Karpas-422 (cell line): ENCODE results near the gene PPL. TPM values are rescaled to one million over a fixed set of nuclear protein-coding genes. Genes with fewer than 3 reads are reported as not detected.
A peak's percentile ranks its signal among the peaks of the same experiment; 100 is the strongest.
"Not testable (repeated sequence)": the region's sequence is repeated elsewhere in the genome, so short reads cannot be mapped to it uniquely, and the experiment has no call there.

ENCODE experiments used
- DNase-seq: peaks from one replicate; pipeline ENCODE4 v3.0.0-alpha.2; 2015
- H2AFZ ChIP-seq: fragments of 200-600 bp; sonication (generic); 2 replicates; pipeline ENCODE4 v1.6.1; 2014; ENCODE audit warnings: antibody characterized with exemption, low read length, mixed read lengths
- H3K27ac ChIP-seq: fragments of 200-600 bp; sonication (generic); 2 replicates; pipeline ENCODE4 v1.5.1; 2014; ENCODE audit warnings: mild to moderate bottlenecking, low read length, moderate library complexity
- H3K27me3 ChIP-seq: fragments of 200-600 bp; sonication (generic); 2 replicates; pipeline ENCODE4 v1.6.1; 2014; ENCODE audit warnings: low read length, mixed read lengths
- H3K36me3 ChIP-seq: fragments of 200-600 bp; sonication (generic); 2 replicates; pipeline ENCODE4 v1.6.1; 2014; ENCODE audit warnings: low read length, mixed read lengths; ENCODE audit not compliant: insufficient read depth
- H3K4me1 ChIP-seq: fragments of 200-600 bp; sonication (generic); 2 replicates; pipeline ENCODE4 v1.6.1; 2014; ENCODE audit warnings: mild to moderate bottlenecking, low read length, mixed read lengths
- H3K4me2 ChIP-seq: fragments of 200-600 bp; sonication (generic); 2 replicates; pipeline ENCODE4 v1.6.1; 2014; ENCODE audit warnings: low read length, low read depth, mild to moderate bottlenecking; ENCODE audit not compliant: poor library complexity, severe bottlenecking
- H3K4me3 ChIP-seq: fragments of 200-600 bp; sonication (generic); 2 replicates; pipeline ENCODE4 v1.5.1; 2014; ENCODE audit warnings: mild to moderate bottlenecking, antibody characterized with exemption, low read length, mixed read lengths
- H3K79me2 ChIP-seq: fragments of 200-600 bp; sonication (generic); 2 replicates; pipeline ENCODE4 v1.6.1; 2014; ENCODE audit warnings: mild to moderate bottlenecking, low read length, mixed read lengths
- H3K9ac ChIP-seq: fragments of 200-600 bp; sonication (generic); 2 replicates; pipeline ENCODE4 v1.6.0; 2014; ENCODE audit warnings: low read length
- H3K9me2 ChIP-seq: fragments of 200-600 bp; sonication (generic), shearing (Covaris generic); replicated peaks from 2 replicates; pipeline ENCODE4 v1.6.0; 2014; ENCODE audit warnings: mild to moderate bottlenecking, low read length, moderate library complexity; ENCODE audit not compliant: insufficient read depth
- H3K9me3 ChIP-seq: fragments of 300-700, 200-600 bp; sonication (generic); 2 replicates; pipeline ENCODE4 v1.6.1; 2014; ENCODE audit warnings: low read length, mixed read lengths
- H4K20me1 ChIP-seq: fragments of 200-600 bp; sonication (generic); 2 replicates; pipeline ENCODE4 v1.6.1; 2014; ENCODE audit warnings: mild to moderate bottlenecking, antibody characterized with exemption, low read length, low read depth; ENCODE audit not compliant: insufficient read depth
- total RNA-seq: library from RNA; depleted of rRNA; stranded (reverse); fragments of >200 nt; shearing (Covaris generic); gene quantifications from 2 replicates; pipeline ENCODE4 v1.2.3, GENCODE V29; 2014; ENCODE audit warnings: low replicate concordance

PPL gene
- total RNA-seq, 1 experiment from 2014 or later, result not detected

DNA sequence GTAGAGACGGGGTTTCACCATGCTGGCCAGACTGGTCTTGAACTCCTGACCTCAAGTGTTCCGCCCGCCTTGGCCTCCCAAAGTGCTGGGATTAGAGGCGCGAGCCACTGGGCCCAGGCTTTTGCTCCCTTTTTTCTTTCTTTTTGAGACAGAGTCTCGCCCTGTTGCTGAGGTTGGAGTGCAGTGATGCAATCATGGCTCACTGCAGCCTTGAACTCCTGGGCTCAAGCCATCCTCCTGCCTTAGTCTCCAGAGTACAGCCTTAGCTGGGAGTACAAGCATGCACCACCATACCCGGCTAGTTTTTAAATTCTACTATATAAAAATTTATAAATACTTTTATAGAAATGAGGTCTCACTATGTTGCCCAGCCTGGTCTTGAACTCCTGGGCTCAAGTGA is 26.6 kb upstream of the PPL start:
- H3K9ac ChIP-seq, H3K36me3 ChIP-seq, H3K4me3 ChIP-seq, H3K27ac ChIP-seq, H3K9me3 ChIP-seq, H3K79me2 ChIP-seq, H3K9me2 ChIP-seq, H3K4me1 ChIP-seq, H3K27me3 ChIP-seq, H4K20me1 ChIP-seq, H2AFZ ChIP-seq, DNase-seq, H3K4me2 ChIP-seq: not testable (repeated sequence)

DNA sequence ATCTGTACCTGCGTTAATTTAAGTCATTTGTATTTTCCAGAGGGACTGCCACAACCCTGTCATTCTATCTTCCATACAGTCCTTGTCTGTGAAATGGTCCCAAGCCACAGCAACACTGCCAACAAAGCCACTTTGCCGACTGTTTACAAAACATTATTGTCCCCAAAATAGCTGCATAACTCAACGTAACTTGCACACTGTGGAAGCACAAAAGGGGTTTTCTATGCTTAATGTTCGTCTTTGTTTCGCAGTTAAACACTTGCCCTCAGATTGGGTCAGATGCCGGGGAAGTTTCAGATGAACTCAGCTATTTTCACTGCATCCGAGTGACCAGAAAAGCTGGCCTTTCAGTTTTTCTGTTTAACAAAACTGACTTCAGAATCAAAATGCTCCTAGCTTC is 25.8 kb upstream of the PPL start:
- Histone ChIP-seq H3K9ac (no peak overlapping the region), H3K4me2 (no peak overlapping the region), H3K9me2 (no peaks in the 10 kb centered on the region), H3K36me3 (no peaks in the 10 kb centered on the region), H3K79me2 (no peaks in the 10 kb centered on the region), H4K20me1 (no peaks in the 10 kb centered on the region), H3K4me3 (no peak overlapping the region), H3K4me1 (no peaks in the 10 kb centered on the region), H2AFZ (no peak overlapping the region), H3K9me3 (no peaks in the 10 kb centered on the region), H3K27ac (no peak overlapping the region), H3K27me3 (no peaks in the 10 kb centered on the region)
- DNase-seq, result no peak

DNA sequence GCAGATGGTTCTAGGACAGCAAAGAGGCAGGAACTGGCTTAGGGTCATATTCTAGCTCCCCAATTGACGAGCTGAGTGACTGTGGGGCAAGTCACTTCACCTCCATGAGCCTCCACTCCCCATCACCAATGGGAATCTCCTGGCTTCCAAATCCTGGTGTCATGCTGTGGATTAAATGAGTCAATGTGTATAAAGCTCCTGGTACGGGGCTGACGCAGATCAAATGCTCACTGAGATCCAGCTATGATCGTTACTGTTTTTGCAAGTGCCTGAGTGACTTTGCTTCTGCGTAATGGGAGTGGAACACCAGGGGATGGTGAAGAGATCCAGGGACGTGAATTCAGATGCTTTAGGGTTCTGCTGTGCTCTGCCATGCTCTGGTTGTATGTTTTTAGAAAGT is 23.6 kb upstream of the PPL start:
- Histone ChIP-seq H4K20me1 (no peaks in the 10 kb centered on the region), H3K79me2 (no peaks in the 10 kb centered on the region), H3K27ac (no peak overlapping the region), H2AFZ (no peak overlapping the region), H3K9me2 (no peaks in the 10 kb centered on the region), H3K36me3 (no peaks in the 10 kb centered on the region), H3K9ac (no peak overlapping the region), H3K27me3 (no peaks in the 10 kb centered on the region), H3K9me3 (no peaks in the 10 kb centered on the region), H3K4me3 (no peak overlapping the region), H3K4me1 (no peaks in the 10 kb centered on the region), H3K4me2 (no peak overlapping the region)
- no peak for DNase-seq

DNA sequence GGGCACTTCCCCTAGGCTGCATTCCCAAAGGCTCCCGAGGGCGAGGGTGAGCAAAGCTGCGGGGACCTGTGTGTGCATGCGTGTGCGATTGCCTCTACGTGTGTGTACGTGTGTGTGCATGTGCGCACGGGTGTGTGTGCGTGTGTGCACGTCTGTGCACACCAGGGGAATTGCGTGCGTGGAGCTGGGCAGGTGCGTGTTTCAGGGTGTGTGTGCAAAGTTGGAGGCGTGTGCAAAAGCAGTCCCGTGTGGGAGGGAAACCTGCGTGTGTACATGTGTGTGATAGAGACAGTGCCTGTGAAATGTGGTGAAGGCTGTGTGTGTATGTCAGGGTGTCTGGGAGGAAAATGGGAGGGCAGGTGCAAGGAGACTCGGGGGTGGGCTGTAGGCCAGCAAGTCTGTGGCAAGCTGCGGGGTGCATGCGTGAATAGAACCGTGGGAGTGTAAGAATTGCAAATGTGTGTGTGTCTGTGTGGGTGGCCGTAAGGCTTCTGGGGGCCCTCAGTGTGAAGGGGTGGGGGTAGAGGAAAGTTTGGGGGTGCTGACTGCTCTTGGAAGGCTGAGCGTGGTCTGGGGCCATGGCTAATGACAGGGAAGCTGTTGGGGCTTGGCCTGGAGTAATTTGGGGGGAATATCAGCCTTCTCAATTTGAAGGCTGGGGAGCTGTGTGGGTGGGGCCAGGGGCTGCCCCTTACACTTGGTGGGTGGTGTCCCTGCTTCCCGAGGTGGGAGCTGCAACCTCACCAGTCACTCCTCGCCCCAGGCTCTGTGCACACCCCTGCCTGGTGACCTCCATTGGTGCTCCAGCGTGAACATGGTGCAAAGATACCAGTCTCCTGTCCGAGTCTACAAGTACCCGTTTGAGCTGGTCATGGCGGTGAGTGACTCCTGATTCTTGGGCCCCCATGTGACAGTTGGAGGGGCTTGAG is 21.8 kb upstream of the PPL start:
- H3K27ac ChIP-seq, result no peak overlapping the region
- no peaks in the 10 kb centered on the region for H3K79me2 ChIP-seq
- DNase-seq, result no peak
- no peak overlapping the region for H2AFZ ChIP-seq
- H3K27me3 ChIP-seq, result no peaks in the 10 kb centered on the region
- no peaks in the 10 kb centered on the region for H3K4me1 ChIP-seq
- H3K36me3 ChIP-seq, result no peaks in the 10 kb centered on the region
- H3K4me2 ChIP-seq, result no peak overlapping the region
- H3K4me3 ChIP-seq, result no peak overlapping the region
- no peaks in the 10 kb centered on the region for H3K9me2 ChIP-seq
- no peaks in the 10 kb centered on the region for H3K9me3 ChIP-seq
- no peaks in the 10 kb centered on the region for H4K20me1 ChIP-seq
- H3K9ac ChIP-seq, result no peak overlapping the region

DNA sequence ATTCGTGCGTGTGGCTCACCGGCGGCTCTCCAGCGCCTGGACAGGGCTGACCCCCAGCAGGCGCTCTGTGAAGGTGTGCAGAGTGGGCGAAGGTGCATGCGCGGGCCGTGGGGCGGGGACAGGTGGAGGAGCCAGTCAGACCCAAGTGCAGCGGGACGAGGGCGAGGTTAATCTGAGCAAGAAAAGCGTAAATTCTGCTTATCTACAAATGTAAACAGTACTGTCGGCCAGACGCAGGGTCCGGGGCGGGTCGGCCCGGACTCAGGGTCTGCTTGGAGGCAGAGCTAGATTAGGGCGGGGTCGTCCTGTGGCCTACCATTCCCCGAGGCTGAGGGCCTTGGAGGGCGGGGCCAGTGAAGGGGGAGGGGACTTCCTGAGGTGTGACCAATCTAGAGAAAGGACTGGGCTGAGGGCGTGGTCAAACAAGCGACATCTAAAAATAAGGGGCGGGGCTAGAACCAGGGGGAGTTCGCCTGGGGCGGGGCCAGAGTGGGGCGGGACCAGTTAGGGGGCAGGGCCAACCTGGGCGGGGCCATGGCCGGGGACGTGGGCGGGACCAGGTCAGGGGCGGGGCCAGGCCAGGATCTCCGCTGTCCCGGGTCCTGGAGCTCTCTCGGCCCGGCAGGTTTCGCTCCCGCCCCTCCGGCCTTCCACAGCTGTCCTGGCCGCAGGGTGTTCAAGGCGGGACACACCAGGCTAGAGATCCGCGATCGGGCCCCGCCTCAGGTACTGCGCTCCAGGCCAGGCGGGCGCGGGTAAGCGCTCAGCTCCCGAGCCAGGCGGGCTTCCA is 21.0 kb upstream of the PPL start, which contains the start of gene SEC14L5:
Gene SEC14L5 (plus strand): TSS at position 611 of the 790 bp plus-strand sequence. CDS start 994 bp downstream, outside the sequence.
- H3K27ac ChIP-seq, result no peak within 1 kb of the TSS

DNA sequence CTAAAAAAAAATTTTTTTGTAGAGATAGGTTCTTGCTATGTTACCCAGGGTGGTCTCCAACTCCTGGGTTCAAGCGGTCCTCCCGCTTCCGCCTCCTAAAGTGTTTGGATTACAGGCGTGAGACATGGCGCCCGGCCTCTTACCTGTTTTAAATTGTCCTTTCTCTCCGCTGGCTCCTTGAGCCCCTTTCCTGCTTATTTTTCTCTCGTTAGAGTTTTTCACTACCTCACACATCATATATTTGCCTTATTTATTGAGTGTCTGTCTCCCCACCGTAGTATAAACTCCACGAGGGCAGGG is 20.4 kb upstream of the PPL start:
- Histone ChIP-seq H3K4me2 (no peak overlapping the region), H3K36me3 (no peaks in the 10 kb centered on the region), H3K9me3 (no peaks in the 10 kb centered on the region), H2AFZ (no peak overlapping the region), H3K4me3 (no peak overlapping the region), H3K9me2 (no peaks in the 10 kb centered on the region), H3K4me1 (no peaks in the 10 kb centered on the region), H4K20me1 (no peaks in the 10 kb centered on the region), H3K27ac (no peak overlapping the region), H3K79me2 (no peaks in the 10 kb centered on the region), H3K27me3 (no peaks in the 10 kb centered on the region), H3K9ac (no peak overlapping the region)
- DNase-seq, result no peak

More for the DNA sequence above, 21.0 kb upstream of the PPL start, which contains the start of gene SEC14L5:
- no peak within 1 kb of the TSS for H3K4me2 ChIP-seq
- no peak within 1 kb of the TSS for H2AFZ ChIP-seq
- no peaks in the 10 kb centered on the region for H3K36me3 ChIP-seq
- H3K9ac ChIP-seq, result no peak within 1 kb of the TSS
- no peaks in the 10 kb centered on the region for H3K4me1 ChIP-seq
- H3K27me3 ChIP-seq, result no peaks in the 10 kb centered on the region
- H3K79me2 ChIP-seq, result no peaks in the 10 kb centered on the region
- no peak within 1 kb of the TSS for H3K4me3 ChIP-seq
- H3K9me3 ChIP-seq, result no peaks in the 10 kb centered on the region
- H3K9me2 ChIP-seq, result no peaks in the 10 kb centered on the region
- DNase-seq, result peak; percentile 97
- H4K20me1 ChIP-seq, result no peaks in the 10 kb centered on the region

DNA sequence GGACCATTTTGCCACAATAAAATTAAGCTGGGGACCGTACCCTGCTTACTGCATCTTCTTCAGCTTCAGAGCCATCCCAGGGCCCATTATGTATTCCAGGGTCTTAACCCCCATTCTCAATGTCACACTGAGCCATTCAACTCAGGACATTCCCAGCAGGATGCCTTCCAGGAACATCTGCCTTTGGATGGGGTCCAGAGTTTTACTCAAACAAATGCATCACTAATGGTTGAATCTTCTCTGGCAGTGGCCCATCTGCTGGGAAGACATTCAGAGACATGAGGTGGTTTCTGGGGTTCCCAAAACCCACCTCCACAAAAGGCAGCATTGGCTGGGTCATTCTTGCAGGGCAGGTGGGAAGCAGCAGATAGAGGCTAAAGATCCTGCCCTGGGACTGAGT is 17.8 kb upstream of the PPL start:
- no peak overlapping the region for H2AFZ ChIP-seq
- H3K9me2 ChIP-seq, result no peaks in the 10 kb centered on the region
- H3K4me2 ChIP-seq, result no peak overlapping the region
- H4K20me1 ChIP-seq, result no peaks in the 10 kb centered on the region
- H3K9me3 ChIP-seq, result no peaks in the 10 kb centered on the region
- no peaks in the 10 kb centered on the region for H3K36me3 ChIP-seq
- no peak for DNase-seq
- H3K4me3 ChIP-seq, result no peak overlapping the region
- H3K27me3 ChIP-seq, result no peaks in the 10 kb centered on the region
- H3K27ac ChIP-seq, result no peak overlapping the region
- H3K9ac ChIP-seq, result no peak overlapping the region
- no peaks in the 10 kb centered on the region for H3K4me1 ChIP-seq
- H3K79me2 ChIP-seq, result no peaks in the 10 kb centered on the region

DNA sequence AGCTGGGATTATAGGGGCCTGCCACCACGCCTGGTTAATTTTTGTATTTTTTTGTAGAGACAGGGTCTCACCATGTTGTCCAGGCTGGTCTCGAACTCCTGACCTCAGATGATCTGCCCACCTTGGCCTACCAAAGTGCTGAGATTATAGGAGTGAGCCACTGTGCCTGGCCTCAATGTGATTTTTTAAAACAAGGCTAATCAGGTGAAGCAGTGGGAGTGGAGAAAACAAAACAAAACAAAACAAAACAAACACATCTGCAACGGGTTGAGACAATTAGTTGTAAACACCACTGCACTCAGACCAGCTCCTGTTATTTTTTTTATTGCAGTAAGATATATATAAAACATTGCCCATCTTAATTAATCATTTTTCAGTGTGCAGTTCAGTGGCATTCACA is 14.6 kb upstream of the PPL start:
- not testable (repeated sequence) for H3K36me3 ChIP-seq, H3K9ac ChIP-seq, H3K4me2 ChIP-seq, H4K20me1 ChIP-seq, H3K27me3 ChIP-seq, H3K27ac ChIP-seq, H3K9me2 ChIP-seq, H3K79me2 ChIP-seq, H2AFZ ChIP-seq, DNase-seq, H3K9me3 ChIP-seq, H3K4me3 ChIP-seq, H3K4me1 ChIP-seq
